Activated naive CD4-positive, alpha-beta T cell treated with anti-CD3 and anti-CD28 coated beads, Interleukin-2, amount 50 U/mL, for 72 hours (primary cell): ENCODE results near the gene CTRL. TPM values are rescaled to one million over a fixed set of nuclear protein-coding genes. Genes with fewer than 3 reads are reported as not detected.
A peak's percentile ranks its signal among the peaks of the same experiment; 100 is the strongest.
"Not testable (repeated sequence)": the region's sequence is repeated elsewhere in the genome, so short reads cannot be mapped to it uniquely, and the experiment has no call there.

Experiments used
- ATAC-seq, 2 donors: fragments of 150-1000 bp; cut with Tn5 transposase; 2 replicates each; pipeline ENCODE4 v1.10.0; 2021; ENCODE audit warnings: mild to moderate bottlenecking in 2 of 2, moderate library complexity in 2 of 2
- DNase-seq, 2 donors: peaks; one replicate each; pipeline ENCODE4 v3.0.0; 2021 to 2022; ENCODE audit warnings: low spot score in 2 of 2
- H3K27ac Mint-ChIP-seq, 2 donors: one replicate each; pipeline ENCODE4 v1.8.0; 2022; ENCODE audit warnings: mild to moderate bottlenecking in 2 of 2, mixed read lengths in 2 of 2
- H3K36me3 Mint-ChIP-seq, 2 donors: one replicate each; pipeline ENCODE4 v1.8.0; 2022; ENCODE audit warnings: mixed read lengths in 2 of 2
- H3K9me3 Mint-ChIP-seq, 2 donors: one replicate each; pipeline ENCODE4 v1.8.0; 2022; ENCODE audit warnings: mixed read lengths in 2 of 2
- total RNA-seq, 2 donors: library from RNA; stranded (reverse); gene quantifications; one replicate each; pipeline ENCODE4 v1.2.3, GENCODE V29; 2022

CTRL gene
- total RNA-seq, 2 donors from 2014 or later = 1.8 to 3.8 TPM

GRCh38 chr16:67919622-67920221 is 11.9 kb downstream of the CTRL start:
- H3K9me3 Mint-ChIP-seq = no peaks in the 10 kb centered on the region
- ATAC-seq (no peak), DNase-seq (no peak)
- no peaks in the 10 kb centered on the region for H3K36me3 Mint-ChIP-seq
- peak overlapping the region in 1 of 2 donors; percentile 93 for H3K27ac Mint-ChIP-seq

DNA sequence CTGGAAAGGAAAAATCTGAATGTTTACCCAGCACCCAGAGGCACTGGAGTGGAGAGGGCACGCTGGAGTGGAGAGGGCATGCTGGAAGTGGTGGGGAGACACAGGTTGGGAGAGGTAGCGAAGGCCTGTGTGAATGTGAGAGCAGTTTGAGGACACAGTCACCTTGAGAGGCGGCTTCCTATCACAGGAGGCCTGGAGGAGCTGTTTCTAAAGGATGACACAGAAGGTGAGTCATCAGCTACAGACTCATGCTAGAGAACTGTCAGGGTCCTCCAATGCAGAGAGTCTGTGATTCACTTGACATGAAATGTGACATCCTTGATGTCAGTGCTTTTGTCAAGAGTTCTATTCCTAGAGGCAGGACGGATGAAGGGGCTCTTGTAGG is 13.8 kb downstream of the CTRL start:
- DNase-seq = peak in 1 of 2 donors; percentile 51
- Mint-ChIP-seq H3K36me3 (no peaks in the 10 kb centered on the region), H3K27ac (peak overlapping the region; percentile 93 to 94), H3K9me3 (no peaks in the 10 kb centered on the region)
- ATAC-seq = peak; percentile 100

DNA sequence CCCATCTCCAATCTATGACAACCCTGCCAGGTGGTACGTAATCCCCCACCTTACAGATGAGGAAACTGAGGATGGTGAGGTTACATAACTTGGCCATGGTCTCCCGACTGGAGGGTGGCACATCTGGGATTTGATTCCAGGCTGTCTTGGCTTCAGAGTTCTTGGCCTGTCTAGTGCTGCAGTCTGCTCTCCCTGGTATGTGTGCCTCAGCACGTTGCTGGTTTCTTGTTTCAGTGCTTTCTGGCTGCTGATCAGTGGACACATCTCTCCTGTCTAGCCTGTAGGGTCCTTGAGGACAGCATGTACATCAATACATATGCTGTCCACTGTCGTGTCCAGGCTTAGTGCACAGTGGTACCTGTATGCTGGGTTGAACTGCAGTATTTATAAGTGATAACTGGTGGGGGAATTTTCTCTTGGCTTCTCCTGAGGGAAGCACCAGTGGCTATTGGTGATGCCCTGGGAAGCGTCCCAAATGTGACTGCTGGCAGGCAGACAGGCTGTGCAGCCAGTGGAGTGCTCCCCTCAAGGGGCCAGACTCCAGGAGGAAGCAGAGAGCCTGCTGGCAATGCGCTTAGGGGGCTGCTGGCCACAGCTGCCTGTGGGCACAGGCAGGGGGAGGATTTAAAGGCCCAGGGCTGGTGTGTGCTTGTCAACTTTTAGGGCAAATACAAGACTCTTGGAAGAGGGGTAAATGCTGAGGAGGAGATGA is 14.4 kb downstream of the CTRL start:
- H3K36me3 Mint-ChIP-seq = no peaks in the 10 kb centered on the region
- no peak for DNase-seq
- H3K9me3 Mint-ChIP-seq = no peaks in the 10 kb centered on the region
- H3K27ac Mint-ChIP-seq = peak overlapping the region; percentile 93 to 94
- ATAC-seq = peak in 1 of 2 donors; percentile 20

GRCh38 chr16:67915831-67916723 is 15.6 kb downstream of the CTRL start:
- ATAC-seq = no peak
- no peaks in the 10 kb centered on the region for H3K36me3 Mint-ChIP-seq
- H3K27ac Mint-ChIP-seq = peak overlapping the region in 1 of 2 donors; percentile 34
- H3K9me3 Mint-ChIP-seq = no peaks in the 10 kb centered on the region
- DNase-seq = no peak

- DNase-seq, H3K36me3 Mint-ChIP-seq, H3K27ac Mint-ChIP-seq, H3K9me3 Mint-ChIP-seq, ATAC-seq: not testable (repeated sequence)
Observed at GRCh38 chr16:67915496-67915769, 16.2 kb downstream of the CTRL start.

GRCh38 chr16:67914758-67915495 is 16.7 kb downstream of the CTRL start:
- no peak for ATAC-seq
- no peaks in the 10 kb centered on the region for H3K36me3 Mint-ChIP-seq
- no peak for DNase-seq
- H3K27ac Mint-ChIP-seq = peak overlapping the region in 1 of 2 donors; percentile 65
- no peaks in the 10 kb centered on the region for H3K9me3 Mint-ChIP-seq

GRCh38 chr16:67910158-67910557 is 21.5 kb downstream of the CTRL start:
- peak in 1 of 2 donors; percentile 38 for DNase-seq
- peak overlapping the region; percentile 46 to 80 for H3K27ac Mint-ChIP-seq
- no peaks in the 10 kb centered on the region for H3K36me3 Mint-ChIP-seq
- ATAC-seq = peak; percentile 90
- H3K9me3 Mint-ChIP-seq = no peaks in the 10 kb centered on the region

DNA sequence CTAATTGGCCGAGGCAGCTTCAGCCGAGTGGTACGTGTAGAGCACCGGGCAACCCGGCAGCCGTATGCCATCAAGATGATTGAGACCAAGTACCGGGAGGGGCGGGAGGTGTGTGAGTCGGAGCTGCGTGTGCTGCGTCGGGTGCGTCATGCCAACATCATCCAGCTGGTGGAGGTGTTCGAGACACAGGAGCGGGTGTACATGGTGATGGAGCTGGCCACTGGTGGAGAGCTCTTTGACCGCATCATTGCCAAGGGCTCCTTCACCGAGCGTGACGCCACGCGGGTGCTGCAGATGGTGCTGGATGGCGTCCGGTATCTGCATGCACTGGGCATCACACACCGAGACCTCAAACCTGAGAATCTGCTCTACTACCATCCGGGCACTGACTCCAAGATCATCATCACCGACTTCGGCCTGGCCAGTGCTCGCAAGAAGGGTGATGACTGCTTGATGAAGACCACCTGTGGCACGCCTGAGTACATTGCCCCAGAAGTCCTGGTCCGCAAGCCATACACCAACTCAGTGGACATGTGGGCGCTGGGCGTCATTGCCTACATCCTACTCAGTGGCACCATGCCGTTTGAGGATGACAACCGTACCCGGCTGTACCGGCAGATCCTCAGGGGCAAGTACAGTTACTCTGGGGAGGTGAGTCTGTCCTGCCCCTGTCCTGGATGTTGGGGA is 22.5 kb downstream of the CTRL start:
- DNase-seq (no peak), ATAC-seq (no peak)
- peak overlapping the region; percentile 72 to 80 for H3K27ac Mint-ChIP-seq
- no peaks in the 10 kb centered on the region for H3K9me3 Mint-ChIP-seq
- H3K36me3 Mint-ChIP-seq = no peaks in the 10 kb centered on the region

DNA sequence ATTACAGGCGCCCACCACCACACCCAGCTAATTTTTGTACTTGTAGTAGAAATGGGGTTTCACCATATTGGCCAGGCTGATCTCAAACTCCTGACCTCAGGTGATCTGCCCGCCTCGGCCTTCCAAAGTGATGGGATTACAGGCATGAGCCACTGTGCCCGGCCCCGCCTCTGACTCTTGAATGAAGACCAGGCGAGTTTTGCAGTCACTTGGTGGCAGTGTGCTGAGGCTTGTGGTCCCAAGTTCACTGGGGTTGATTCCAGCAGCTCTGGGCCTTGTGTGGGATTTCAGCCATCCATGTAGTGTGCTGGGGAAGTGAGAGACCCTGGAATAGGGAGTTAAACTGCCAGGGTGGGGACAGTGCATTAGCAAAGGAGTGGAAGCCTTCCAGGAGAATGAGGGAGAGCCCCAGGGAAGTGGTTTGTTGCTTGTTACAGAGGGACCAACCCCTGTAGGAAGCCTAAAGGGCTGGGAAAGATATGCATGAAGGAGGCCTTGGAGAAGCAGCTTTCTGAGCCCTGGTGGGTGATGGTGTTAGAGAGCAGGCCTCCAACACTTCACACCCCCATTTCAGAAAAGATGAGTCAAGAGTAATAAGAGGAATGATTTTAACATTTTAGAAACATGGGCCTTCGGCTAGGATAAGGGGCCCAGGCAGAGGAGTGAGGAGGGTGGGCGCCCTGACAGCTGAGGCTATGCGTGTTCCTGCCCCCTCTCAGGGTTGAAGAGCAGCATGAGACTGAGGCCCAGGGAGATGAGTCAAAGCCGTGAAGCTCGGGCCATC is 24.1 kb downstream of the CTRL start:
- Mint-ChIP-seq H3K36me3 (no peaks in the 10 kb centered on the region), H3K9me3 (no peaks in the 10 kb centered on the region), H3K27ac (peak overlapping the region; percentile 0 to 72)
- DNase-seq (no peak), ATAC-seq (no peak)

GRCh38 chr16:67902831-67903230 is 28.8 kb downstream of the CTRL start:
- DNase-seq (no peak), ATAC-seq (no peak)
- Mint-ChIP-seq H3K27ac (no peak overlapping the region), H3K9me3 (no peaks in the 10 kb centered on the region), H3K36me3 (no peaks in the 10 kb centered on the region)

DNA sequence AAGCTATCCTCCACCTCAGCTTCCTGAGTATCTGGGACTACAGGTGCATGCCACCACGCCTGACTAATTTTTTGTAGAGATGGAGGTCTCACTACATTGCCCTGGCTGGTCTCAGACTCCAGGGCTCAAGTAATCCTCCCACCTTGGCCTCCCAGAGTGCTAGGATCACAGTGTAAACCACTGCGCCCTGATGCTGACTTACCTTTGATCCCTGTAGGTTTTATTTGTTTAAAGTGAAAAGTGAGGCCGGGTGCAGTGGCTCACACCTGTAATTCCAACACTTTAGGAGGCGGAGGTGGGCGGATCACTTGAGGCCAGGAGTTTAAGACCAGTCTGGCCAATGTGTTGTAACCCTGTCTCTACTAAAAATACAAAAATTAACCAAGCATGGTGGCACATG is 29.9 kb downstream of the CTRL start:
- no peak for DNase-seq
- H3K36me3 Mint-ChIP-seq = no peaks in the 10 kb centered on the region
- no peaks in the 10 kb centered on the region for H3K9me3 Mint-ChIP-seq
- peak overlapping the region in 1 of 2 donors; percentile 22 for H3K27ac Mint-ChIP-seq
- no peak for ATAC-seq

- ATAC-seq = no peak
- peaks cover 4 to 7% of the 10 kb centered on the region in 2 donors for H3K36me3 Mint-ChIP-seq
- no peak overlapping the region for H3K27ac Mint-ChIP-seq
- DNase-seq = no peak
- no peaks in the 10 kb centered on the region for H3K9me3 Mint-ChIP-seq
Observed at GRCh38 chr16:67897231-67897630, 34.4 kb downstream of the CTRL start.

GRCh38 chr16:67893743-67894399 is 37.8 kb downstream of the CTRL start:
- DNase-seq = no peak
- no peak for ATAC-seq
- peaks cover 4 to 7% of the 10 kb centered on the region in 2 donors for H3K36me3 Mint-ChIP-seq
- peak overlapping the region; percentile 94 to 97 for H3K27ac Mint-ChIP-seq
- no peaks in the 10 kb centered on the region for H3K9me3 Mint-ChIP-seq

DNA sequence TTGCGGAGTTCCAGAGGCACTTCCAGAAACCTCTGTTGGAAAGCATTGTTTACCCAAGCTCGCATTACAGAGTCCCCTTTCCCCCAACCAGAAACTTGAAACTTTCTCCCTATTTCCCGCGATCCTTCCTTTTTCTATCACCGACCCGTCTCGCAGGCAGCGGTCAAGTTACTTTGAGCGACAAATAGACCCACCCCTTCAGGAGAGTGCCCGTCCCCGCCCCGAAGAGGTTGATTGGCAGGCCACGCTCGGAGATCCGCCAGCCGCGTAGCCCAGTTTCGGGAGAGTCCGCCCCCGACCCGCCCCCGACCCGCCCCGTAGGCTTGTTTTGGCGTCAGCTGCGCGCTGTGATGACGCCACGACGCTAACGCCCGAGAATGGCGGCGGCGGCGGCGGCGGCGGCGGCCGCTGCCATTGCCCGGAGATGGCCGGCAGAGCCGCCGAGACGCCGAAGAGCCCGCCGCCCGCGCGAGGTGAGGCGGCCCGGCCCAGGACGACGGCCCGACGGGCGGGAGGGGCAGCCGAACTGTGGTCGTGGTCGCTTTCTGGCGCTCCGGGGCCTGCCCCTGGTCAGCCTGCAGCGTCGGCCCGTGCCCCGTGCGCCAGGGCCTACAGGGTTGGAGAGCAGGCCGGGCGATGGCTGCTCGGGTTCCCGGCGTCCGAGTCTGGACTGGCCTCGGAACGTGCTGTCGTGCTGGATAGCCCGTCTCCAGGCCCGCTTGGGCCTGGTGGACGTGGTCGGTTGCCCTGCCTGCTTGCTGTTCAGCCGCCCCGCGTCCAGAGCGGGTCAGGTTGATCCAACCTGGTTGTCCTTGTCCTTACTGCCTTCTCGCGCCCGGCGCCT is 38.5 kb downstream of the CTRL start, which contains the start of gene PSKH1:
Gene PSKH1, plus strand, starts transcription at position 356 of the 844 bp plus-strand sequence. CDS start 15,496 bp downstream, outside the sequence.
- Mint-ChIP-seq H3K9me3 (no peaks in the 10 kb centered on the region), H3K36me3 (peaks cover 4 to 7% of the 10 kb centered on the region in 2 donors), H3K27ac (peak within 1 kb of the TSS; percentile 94 to 97)
- ATAC-seq = peak; percentile 100
- DNase-seq = peak; percentile 90 to 92
